ENCODE results near the gene ADAM10.

Gene ADAM10

DNA sequence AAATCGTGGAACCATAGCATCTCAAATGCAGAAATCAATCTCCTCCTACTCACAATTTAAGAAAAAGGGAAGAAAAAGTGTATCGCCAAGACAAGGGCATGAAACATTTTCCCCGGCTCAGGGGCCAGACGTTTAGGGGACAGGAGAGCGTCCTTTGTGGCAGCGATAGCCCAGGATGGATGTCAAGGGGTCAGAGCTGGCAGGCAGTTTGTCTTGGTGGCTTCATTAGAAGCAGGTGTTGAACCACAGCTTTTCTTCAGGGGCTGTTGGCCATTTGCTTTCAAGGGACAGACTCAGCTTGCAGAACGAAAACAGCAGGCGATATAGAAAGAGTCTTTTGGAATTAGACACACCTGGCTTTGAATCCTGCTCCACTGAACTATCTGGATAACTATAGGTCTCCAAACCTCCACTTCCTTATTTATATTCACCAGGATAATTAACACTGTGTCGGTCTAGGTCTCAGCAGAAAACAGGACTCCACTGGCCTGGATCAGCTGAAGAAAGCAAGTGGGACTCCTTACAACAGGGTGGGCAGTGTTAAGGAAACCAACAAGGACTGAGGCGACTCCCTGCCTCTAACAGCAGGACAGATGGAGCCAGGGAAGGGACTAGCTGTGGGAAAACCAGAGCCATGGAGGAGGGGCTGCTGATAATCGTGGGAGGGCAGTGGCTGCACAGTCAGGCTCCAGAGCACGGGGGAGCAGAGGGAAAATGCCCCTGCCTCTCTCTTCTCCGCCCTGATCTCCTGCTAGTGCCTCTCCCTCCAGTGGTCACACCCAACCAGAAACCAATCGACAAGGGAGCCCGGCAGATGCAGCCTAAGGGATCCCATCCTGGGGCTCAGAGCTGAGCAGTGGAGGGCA, 194.1 kb downstream of the ADAM10 start:
- DNase-seq, result no peak
- ATAC-seq, result no peak

DNA sequence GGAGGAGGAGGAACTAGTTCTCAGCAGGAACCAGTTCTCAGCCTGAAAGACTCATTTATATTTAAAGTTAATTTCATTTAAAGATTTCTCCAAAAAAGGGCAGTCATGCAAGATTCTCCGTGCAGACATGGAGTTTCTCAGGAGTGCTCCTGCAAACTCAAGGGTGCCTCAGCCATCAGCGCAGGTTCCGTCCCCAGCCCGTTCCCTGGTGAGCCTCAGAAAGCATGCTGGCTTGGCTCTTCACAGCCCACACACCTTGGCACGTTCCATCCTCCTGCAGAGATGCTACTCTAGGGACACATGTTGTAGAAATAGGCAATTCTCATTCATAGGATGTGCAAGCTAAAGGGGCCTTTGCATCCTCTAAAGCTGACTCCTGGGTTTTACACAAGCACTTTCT, 194.7 kb downstream of the ADAM10 start:
- DNase-seq (no peak), ATAC-seq (no peak)
- Mint-ChIP-seq H3K9me3 (no peaks in the 10 kb centered on the region), H3K27ac (no peak overlapping the region), H3K4me1 (peaks cover 33% of the 10 kb centered on the region), H3K4me3 (no peak overlapping the region), H3K27me3 (peaks cover 12% of the 10 kb centered on the region)

More for the DNA sequence above, 194.1 kb downstream of the ADAM10 start:
- Mint-ChIP-seq H3K9me3 (no peaks in the 10 kb centered on the region), H3K4me1 (peaks cover 33% of the 10 kb centered on the region), H3K27ac (peak overlapping the region in 1 of 2 donors; percentile 27), H3K4me3 (no peak overlapping the region), H3K27me3 (peaks cover 12% of the 10 kb centered on the region)

DNA sequence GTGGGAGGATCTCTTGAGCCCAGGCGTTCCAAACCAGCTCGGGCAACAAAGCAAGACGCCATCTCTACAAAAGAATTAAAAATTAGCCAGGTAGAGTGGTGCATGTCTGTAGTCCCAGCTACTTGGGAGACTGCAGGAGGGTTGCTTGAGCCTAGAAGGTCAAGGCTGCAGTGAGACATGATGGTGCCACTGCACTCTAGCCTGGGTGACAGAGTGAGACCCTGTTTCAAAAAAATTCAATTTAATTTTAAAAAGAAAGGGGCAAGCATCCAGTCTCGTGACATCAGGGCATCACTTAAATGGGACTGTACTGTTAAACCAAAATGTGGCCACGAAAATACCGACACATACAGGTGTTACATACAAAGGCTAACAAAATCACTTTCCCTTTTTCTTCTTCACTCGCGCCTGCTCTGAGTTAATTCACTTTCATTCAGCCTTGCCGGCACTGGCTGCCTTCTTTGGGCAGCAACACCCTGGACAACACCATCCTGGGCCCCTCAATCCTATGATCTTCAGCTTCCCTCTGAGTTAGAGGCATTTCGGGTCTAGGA, 196.1 kb downstream of the ADAM10 start:
- H3K4me1 Mint-ChIP-seq, result peaks cover 33% of the 10 kb centered on the region
- ATAC-seq, result no peak

DNA sequence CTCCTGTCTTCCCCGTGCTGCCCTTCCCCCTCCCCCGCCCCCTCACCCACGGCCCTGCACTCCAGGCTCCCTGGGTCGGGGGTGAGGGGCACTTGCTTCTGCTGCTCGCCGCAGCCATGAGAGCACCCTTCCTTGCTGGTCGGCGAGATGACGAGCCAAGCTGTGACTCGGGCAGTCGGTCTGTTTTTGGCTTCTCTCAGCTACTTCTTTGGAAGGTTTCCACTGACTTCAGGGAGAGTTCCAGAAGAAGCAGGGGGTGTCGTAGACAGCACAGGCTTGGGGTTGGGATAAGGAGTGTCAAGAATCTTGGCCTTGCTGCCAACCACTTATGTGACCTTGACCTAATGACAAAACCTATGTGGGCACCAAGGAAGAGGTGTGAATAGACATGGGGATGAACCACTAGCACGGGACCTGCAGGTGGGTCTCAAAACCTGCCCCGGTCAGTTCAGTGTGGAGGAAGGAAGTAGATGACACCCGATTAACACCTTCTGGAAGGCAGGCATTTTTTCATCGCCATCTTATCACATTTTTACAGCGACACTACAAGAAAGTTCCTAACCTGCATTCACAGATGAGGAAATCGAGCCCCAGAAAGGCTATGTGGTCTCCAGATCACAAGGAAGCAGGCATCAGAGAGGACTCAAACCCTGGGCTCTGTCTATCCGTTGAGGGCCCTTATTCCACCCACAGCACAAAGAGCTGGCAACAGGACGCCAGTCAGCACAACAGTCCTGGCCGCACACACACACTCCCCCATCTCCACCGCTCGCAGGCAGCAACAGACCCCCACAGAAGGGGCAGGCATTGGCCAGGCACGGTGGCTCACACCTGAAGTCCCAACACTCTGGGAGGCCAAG, 196.8 kb downstream of the ADAM10 start:
- Mint-ChIP-seq H3K4me3 (no peak overlapping the region), H3K4me1 (peaks cover 33% of the 10 kb centered on the region), H3K9me3 (no peaks in the 10 kb centered on the region), H3K27me3 (peaks cover 12% of the 10 kb centered on the region), H3K27ac (peak overlapping the region in 1 of 2 donors; percentile 52)
- ATAC-seq (no peak), DNase-seq (no peak)

More for the DNA sequence above, 196.1 kb downstream of the ADAM10 start:
- H3K27me3 Mint-ChIP-seq, result peaks cover 12% of the 10 kb centered on the region
- no peak for DNase-seq
- H3K9me3 Mint-ChIP-seq, result no peaks in the 10 kb centered on the region
- no peak overlapping the region for H3K27ac Mint-ChIP-seq
- H3K4me3 Mint-ChIP-seq, result no peak overlapping the region

- Mint-ChIP-seq H3K4me3 (no peak overlapping the region), H3K27ac (peak overlapping the region; percentile 76 to 92), H3K9me3 (no peaks in the 10 kb centered on the region), H3K4me1 (peaks cover 33% of the 10 kb centered on the region), H3K27me3 (peaks cover 12% of the 10 kb centered on the region)
- ATAC-seq (no peak), DNase-seq (no peak)
Observed at GRCh38 chr15:58551764-58552504, 197.6 kb downstream of the ADAM10 start.

GRCh38 chr15:58551084-58551763, 198.3 kb downstream of the ADAM10 start:
- Mint-ChIP-seq H3K4me1 (peaks cover 33% of the 10 kb centered on the region), H3K27me3 (peaks cover 12% of the 10 kb centered on the region), H3K27ac (peak overlapping the region in 1 of 2 donors; percentile 92), H3K4me3 (peak overlapping the region; percentile 3 to 38), H3K9me3 (no peaks in the 10 kb centered on the region)
- DNase-seq, result peak in 1 of 2 donors; percentile 29
- ATAC-seq, result peak; percentile 79

- Mint-ChIP-seq H3K4me1 (peaks cover 47% of the 10 kb centered on the region), H3K27ac (no peak overlapping the region), H3K9me3 (no peaks in the 10 kb centered on the region), H3K4me3 (no peak overlapping the region), H3K27me3 (peaks cover under 1% of the 10 kb centered on the region)
- DNase-seq (no peak), ATAC-seq (no peak)
Observed at GRCh38 chr15:58549785-58550074, 199.8 kb downstream of the ADAM10 start.

DNA sequence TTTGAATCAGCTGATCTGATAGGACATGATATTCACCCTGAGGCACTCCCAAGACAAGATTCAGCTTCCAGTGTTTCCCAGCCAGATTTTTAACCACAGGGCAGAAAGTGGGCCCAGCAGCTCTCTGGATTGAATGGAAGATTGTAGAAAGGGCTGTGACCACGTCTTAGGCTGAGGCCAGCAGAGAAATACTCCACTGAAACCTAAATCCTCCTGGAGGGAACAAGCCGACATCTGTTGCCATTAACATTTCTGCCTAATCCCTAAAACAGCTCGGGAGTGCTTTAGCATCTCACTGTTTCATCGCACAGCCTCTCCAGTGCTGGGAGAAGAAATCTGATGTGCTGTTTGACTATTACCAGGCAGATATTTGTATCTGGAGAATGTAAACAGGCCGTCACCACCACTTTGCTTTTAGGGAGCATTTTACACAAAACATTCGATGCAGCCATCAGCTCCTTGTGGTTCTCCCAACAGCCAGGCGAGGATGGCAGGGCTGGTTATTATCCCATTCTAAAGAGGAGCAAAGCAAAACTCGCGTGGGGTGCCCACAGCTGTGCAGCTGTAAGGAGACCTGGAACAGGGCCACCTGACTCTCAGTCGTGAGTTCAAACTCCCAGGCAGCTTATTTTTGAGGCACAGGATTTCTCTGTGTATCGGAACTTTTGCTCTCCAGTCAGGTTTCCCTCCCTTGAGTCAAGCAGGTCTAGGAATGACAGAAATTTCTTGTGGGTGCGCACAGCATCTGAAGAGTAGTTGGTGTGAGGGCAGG, 200.3 kb downstream of the ADAM10 start:
- H3K27ac Mint-ChIP-seq, result no peak overlapping the region
- no peak for ATAC-seq
- no peaks in the 10 kb centered on the region for H3K27me3 Mint-ChIP-seq
- no peaks in the 10 kb centered on the region for H3K9me3 Mint-ChIP-seq
- H3K4me3 Mint-ChIP-seq, result no peak overlapping the region
- peaks cover 49% of the 10 kb centered on the region for H3K4me1 Mint-ChIP-seq
- no peak for DNase-seq

- Mint-ChIP-seq H3K4me3 (no peak overlapping the region), H3K9me3 (no peaks in the 10 kb centered on the region), H3K4me1 (peaks cover 44% of the 10 kb centered on the region), H3K27ac (peak overlapping the region in 1 of 2 donors; percentile 69), H3K27me3 (no peaks in the 10 kb centered on the region)
- ATAC-seq (no peak), DNase-seq (no peak)
Observed at GRCh38 chr15:58548308-58549012, 201.0 kb downstream of the ADAM10 start.

DNA sequence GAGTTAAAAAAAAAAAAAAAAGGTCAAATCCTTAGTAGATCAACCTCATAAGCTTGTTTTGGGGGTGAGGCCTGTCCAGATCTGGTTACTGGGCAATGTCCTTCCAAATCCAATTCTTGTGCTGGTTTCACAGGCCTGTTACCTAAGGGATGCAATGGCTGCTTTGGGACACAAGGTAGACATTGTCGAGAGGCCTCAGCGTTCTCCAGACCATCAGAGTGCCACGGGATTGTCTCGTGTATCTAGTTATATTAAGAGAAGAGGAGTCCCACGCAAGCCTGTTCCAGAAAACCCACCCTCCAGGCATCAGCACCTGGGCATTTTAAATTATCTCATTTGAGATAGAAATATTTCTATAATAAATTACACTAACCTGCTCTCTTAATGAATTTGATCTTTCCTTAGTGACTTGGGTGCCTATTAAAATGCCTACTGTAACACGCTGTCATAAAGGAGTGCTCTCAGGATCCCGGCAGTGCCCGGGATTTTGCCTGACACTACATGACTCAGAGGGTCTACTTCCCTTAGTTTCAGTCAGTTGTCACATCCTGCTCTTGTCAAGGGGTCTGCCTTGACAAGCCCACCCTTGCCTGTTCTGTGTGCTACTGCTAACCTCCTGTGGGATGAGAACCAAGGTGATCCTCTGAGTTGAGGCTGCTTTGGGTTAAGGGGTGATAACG, 201.7 kb downstream of the ADAM10 start:
- H3K27me3 Mint-ChIP-seq, result no peaks in the 10 kb centered on the region
- DNase-seq, result no peak
- H3K27ac Mint-ChIP-seq, result peak overlapping the region in 1 of 2 donors; percentile 69
- no peak for ATAC-seq
- peaks cover 37% of the 10 kb centered on the region for H3K4me1 Mint-ChIP-seq
- no peak overlapping the region for H3K4me3 Mint-ChIP-seq
- H3K9me3 Mint-ChIP-seq, result no peaks in the 10 kb centered on the region

DNA sequence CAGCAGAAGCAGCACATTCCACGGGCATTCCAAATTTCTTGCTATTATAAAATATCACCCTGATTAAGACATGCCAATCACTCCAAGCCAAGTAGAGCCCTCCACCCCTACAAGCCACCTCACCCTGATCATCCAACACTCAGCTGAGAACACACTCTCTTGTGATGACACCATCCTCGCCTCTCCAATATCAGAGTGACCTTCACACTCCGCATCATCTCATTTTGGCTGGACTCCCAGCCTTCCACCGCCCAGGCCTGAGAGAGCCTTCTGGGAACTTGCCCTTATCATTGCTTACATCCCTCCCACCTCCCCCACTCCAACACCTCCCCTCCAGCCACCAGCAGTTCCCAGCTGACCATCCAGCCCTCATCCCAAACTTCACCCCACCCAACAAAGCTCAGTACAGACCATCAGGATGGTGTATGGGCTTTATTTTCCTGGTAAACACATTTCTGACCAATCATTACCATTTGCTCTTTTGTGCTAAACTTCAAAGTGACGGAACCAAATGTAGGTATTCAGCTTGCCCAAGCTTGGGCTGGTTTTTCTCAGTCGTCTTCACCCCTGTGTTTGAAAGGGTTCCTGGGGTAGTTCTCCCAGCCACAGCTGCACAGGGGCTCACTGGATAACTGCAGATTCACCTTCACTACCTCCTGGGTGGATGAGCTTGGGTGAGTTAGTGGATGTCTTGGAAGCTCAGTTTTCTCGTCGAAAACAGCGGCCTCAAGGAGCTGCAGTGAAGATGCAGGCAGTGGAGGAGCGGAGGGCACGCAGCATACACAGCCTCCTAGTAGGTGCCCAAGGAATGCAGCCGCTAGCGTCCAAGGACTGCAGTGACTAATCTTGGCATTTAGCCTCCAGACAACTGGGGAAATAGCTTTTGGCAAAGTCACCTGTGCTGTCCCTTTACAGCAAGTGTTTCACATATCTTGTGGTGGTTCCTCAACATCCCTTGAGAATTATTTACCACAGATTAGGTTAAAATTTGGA, 202.6 kb downstream of the ADAM10 start:
- H3K9me3 Mint-ChIP-seq, result no peaks in the 10 kb centered on the region
- peaks cover 29% of the 10 kb centered on the region for H3K4me1 Mint-ChIP-seq
- ATAC-seq (no peak), DNase-seq (no peak)
- no peaks in the 10 kb centered on the region for H3K27me3 Mint-ChIP-seq
- H3K27ac Mint-ChIP-seq, result no peak overlapping the region
- no peak overlapping the region for H3K4me3 Mint-ChIP-seq

DNA sequence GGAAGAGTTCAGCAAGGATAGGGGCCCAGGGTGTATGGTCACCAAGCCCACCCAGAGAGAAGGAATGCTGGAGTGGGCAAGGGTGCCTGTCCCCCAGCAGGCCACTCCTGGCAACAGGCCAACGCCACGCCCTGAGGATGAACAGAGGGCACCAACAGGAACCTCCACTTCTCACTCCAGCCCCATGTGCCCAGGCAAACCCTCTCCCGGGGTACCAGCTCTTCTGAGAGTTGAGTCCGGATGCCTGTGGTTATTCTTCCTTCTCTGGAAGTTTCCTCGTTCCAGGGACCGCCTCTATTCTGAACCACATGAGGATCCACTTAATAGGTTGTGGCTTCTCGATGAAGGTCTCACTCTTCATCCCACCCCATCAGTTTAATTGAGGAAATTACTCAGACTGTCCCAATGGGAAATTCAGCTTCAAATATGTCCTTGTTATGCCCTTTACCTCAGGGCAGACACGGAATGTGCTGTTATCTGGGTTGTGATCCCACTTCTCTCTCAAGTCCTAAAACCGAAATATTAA, 203.4 kb downstream of the ADAM10 start:
- Mint-ChIP-seq H3K4me3 (peak overlapping the region in 1 of 2 donors; percentile 43), H3K27me3 (no peaks in the 10 kb centered on the region), H3K9me3 (no peaks in the 10 kb centered on the region), H3K27ac (peak overlapping the region in 1 of 2 donors; percentile 74), H3K4me1 (peaks cover 21% of the 10 kb centered on the region)
- DNase-seq, result no peak
- no peak for ATAC-seq
